Stimulated activated CD4-positive, alpha-beta T cell treated with anti-CD3 and anti-CD28 coated beads, Interleukin-12 subunit alpha, Interleukin-12 subunit beta, amount 100 ng/mL, for 4 hours (primary cell): ENCODE measurements around the gene CHIT1.

Experiments
- DNase-seq: peaks from one replicate; pipeline ENCODE4 v3.0.0-alpha.2; 2020

CHIT1 gene

DNA sequence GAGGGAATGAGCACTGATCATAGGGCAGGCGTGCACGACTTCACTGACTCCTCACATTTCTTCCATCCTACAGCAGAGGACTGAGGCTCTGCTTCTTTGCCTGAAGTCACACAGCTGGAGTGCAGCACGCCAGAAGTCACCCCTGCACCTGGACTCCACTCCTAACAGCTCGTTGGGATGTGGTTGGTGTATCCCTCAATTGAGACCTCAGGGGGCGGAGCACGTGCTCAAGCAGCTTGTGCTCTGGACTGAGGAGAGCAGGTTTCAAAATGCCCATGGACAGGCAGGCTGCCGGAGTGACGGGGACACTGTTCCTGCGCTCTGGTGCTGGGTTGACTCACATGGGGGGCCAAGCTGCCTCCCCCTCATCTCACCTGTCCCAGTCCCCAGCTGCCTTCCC lies 13.9 kb downstream of the CHIT1 start:
- no peak for DNase-seq

- no peak for DNase-seq
These were observed 14.6 kb downstream of the CHIT1 start for GRCh38 chr1:203214871-203215270.

GRCh38 chr1:203213126-203213525 lies 16.3 kb downstream of the CHIT1 start:
- DNase-seq, result no peak

DNA sequence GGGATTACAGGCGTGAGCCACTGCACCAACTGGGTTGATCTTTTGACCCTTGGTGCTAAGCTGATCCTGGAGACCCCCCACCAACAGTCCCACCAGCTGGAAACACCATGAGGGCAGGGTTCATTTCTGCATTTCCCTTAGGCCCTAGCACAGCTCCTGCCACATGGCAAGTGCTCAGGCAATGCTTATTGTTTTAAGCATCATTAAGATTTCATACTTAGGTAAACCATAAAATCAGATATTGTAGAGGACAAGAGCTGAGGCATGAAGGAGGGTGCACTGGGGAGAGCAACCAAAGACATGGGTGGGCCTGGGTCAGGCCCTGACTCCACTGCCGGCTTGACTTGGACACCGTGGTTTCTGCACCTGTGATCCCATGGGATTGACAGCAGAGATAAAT lies 17.7 kb downstream of the CHIT1 start:
- no peak for DNase-seq

- no peak for DNase-seq
These were observed 18.5 kb downstream of the CHIT1 start for GRCh38 chr1:203210988-203211387.

GRCh38 chr1:203210350-203210749 lies 19.1 kb downstream of the CHIT1 start:
- no peak for DNase-seq

DNA sequence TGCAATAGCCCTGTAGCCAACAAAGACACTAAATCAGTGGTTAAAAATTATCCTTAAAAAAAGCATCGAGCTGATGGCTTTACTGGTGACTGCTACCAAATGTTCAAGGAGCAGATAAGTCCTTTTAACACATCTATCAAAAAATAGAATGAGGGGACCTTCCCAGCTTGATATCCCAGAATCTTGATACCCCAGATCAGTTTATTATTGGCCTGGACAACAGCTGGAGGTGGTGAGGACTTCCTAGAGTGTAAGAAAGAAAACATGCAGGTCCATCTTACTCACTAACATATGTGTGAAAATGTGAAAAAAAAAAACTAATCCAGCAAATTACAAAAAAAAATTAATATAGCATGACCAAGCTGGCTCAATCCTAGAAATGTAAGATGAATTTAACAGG lies 21.3 kb downstream of the CHIT1 start:
- DNase-seq, result no peak

GRCh38 chr1:203207751-203208150 lies 21.7 kb downstream of the CHIT1 start:
- DNase-seq, result no peak

GRCh38 chr1:203206129-203206687 lies 23.3 kb downstream of the CHIT1 start:
- no peak for DNase-seq

DNA sequence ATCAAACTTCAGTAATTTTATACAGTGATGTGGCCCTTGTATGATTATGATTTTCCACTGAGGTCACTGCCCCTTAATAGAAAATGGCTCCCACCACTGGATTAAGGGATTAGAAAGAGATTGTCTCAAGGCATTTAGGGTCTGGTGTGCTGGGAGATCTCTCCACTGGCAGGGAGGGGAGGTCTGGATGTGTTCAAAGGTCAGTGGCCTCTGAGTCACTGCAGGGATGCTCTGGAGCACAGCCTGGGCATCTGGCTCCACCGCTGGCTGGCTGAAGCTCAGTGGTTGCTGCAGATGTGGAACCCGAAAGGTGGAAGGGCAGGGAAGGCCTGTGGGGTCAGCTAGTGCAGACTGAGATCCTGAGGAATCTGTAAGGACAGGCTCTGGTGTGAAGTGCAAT lies 24.7 kb downstream of the CHIT1 start:
- DNase-seq, result no peak

DNA sequence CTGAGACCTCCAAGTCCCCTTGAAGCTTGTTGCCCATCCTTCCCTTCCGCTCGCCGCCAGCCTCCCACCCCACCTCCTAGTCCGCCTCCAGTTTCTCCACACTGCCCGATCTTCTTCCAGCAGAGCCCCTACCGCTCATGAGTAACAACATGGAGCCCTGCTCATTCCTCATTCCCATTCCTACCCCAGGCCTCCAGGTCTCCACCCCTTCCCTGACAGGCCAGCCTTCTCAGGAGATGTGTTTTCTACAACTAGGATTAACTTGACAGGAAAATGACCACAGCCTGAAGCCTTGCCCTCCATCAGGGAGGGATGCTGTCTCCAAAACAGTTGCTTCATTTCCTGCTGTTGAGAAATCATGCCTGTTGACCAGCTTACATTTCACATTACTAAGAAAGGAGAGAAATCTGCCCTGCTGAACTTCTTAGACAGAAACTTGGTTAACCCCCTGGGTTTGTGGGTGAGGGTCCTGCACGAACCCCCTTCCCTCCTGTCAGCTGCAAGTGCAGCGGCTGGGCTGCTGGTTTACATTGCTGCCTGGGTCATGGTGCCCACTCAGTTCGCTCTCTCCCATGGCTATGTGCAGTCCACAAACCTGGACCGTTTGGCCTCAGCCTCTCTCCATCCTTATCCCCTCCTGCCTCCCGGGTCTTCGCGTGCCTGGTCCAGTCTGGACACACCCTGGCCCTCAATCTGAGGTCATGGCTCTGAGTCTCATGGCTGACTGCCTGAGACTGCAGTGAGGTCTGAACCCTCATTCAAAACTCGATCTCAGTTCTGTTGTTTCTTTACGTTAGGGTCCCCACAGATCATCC lies 26.8 kb downstream of the CHIT1 start:
- no peak for DNase-seq

- DNase-seq, result no peak
These were observed 27.8 kb downstream of the CHIT1 start for GRCh38 chr1:203201516-203202205.

- DNase-seq, result no peak
These were observed 28.6 kb downstream of the CHIT1 start for GRCh38 chr1:203200916-203201315.

DNA sequence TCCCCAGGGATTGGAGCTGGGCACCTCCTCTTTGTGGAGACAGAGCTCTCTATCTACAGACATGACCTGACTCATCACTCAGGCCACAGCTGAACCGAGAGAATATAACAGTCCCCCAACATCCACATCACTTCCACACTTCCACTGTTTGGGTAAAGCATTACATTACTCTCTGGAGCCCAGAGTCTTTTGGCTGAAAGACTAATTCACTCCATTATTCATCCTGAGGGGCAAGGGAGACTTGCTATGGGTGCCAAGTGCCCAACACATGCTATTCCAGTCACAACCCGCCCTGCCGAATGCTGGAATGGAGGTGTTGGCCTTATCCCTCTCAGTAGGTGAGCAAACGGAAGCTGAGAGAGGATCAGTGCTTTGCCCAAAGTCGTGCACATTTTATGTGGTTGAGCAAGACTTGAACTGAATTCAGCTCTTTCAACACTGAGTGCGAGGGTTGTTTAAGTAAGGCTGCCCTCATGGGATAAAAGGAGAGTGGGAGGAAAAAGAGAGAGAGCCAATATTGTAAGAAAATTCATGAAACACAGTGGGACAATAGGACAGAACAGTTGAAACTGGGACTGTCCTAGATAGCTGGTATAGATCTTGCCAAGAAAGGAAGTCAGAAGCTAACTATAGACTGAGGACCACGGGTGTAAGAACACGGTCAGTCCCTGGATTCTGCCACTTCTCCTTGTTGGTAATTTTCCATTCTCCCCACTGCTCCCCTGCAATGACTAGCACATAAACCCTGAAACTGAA lies 29.5 kb downstream of the CHIT1 start:
- DNase-seq, result no peak

DNA sequence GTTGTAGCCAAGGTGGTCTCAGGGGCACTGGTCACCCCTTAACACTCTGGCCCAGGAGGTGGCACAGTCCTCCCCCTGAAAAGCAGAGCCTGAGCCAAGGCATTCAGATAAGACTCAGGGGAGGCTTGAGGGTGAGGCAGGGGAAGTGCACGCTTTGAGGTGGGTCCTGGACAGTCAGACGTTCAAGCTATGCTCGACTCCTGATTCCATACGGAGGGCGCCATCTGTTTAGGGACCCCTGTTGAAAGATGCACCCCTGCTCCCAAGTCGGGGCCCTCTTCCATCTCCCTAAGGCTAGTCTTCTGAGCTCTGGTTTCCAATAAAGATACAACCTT lies 30.0 kb downstream of the CHIT1 start:
- no peak for DNase-seq

- no peak for DNase-seq
These were observed 30.5 kb downstream of the CHIT1 start for GRCh38 chr1:203199002-203199401.

DNA sequence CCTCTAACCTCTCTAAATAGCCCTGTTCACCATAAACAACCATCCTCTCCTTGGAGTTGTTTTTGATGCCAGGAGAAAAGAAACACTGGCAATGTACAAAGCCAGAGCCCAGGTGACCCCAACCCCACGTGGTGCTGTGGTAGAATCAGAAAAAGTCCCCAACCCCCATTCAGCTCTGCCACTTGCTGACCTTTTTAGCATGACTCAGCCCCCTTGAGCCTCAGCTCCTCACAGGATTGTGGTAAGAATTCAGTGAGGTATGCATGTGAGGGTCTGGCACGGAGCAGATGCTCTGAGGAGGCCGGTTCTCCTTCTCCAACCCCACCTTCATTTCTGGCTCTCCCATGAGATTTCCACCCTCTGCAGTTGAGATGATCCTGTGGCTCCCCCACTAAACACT lies 31.8 kb downstream of the CHIT1 start:
- DNase-seq, result no peak

GRCh38 chr1:203196371-203196770 lies 33.1 kb downstream of the CHIT1 start:
- DNase-seq, result no peak

DNA sequence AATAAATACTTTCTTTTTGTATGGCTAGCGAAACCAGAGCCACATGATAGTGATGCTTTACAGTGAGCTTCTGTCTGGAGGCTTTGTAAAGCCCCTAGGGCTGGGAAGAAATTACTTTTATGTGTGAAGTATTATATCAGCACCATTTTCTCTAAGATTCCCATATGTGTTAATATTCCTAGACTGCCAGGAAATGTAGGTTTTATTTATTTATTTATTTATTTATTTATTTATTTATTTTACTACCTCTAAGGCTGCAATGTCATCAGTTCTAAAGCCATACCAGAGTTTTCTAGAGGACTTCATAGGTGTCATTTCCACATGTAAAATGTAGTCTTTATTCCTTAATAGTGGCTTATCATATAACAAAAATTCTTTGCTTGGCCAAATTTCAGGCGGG lies 38.5 kb downstream of the CHIT1 start:
- DNase-seq, result no peak

GRCh38 chr1:203189951-203190352 lies 39.5 kb downstream of the CHIT1 start:
- no peak for DNase-seq

- DNase-seq, result no peak
These were observed 40.7 kb downstream of the CHIT1 start for GRCh38 chr1:203188686-203189232.

- no peak for DNase-seq
These were observed 41.7 kb downstream of the CHIT1 start for GRCh38 chr1:203187689-203188264.

DNA sequence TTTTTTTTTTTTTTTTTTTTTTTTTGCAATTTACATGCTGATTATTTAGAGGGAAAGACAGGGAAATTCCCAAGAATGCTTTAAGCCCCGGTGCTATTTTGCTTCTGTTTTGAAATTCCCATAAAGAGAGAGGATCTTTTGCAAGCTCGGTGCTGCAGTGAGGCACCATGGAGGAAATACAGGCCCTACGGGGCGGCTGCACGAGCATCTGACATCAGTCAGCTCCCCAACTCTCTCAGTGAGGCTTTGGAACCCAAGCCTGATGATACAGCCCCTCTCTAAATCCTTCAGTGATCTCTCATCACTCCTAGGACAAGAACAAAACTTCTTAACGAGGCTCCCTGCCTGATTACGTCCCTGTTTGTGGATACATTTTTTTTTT lies 42.2 kb downstream of the CHIT1 start:
- DNase-seq, result no peak
